GM18909 (cell line): ENCODE measurements around the gene ARHGEF16.

Source experiments
- ATAC-seq: cut with Tn5 transposase; IDR thresholded peaks from one replicate; pipeline ENCODE4 v1.9.1; 2021; ENCODE audit warnings: mild to moderate bottlenecking; ENCODE audit not compliant: unreplicated experiment, poor library complexity

ARHGEF16 gene

DNA sequence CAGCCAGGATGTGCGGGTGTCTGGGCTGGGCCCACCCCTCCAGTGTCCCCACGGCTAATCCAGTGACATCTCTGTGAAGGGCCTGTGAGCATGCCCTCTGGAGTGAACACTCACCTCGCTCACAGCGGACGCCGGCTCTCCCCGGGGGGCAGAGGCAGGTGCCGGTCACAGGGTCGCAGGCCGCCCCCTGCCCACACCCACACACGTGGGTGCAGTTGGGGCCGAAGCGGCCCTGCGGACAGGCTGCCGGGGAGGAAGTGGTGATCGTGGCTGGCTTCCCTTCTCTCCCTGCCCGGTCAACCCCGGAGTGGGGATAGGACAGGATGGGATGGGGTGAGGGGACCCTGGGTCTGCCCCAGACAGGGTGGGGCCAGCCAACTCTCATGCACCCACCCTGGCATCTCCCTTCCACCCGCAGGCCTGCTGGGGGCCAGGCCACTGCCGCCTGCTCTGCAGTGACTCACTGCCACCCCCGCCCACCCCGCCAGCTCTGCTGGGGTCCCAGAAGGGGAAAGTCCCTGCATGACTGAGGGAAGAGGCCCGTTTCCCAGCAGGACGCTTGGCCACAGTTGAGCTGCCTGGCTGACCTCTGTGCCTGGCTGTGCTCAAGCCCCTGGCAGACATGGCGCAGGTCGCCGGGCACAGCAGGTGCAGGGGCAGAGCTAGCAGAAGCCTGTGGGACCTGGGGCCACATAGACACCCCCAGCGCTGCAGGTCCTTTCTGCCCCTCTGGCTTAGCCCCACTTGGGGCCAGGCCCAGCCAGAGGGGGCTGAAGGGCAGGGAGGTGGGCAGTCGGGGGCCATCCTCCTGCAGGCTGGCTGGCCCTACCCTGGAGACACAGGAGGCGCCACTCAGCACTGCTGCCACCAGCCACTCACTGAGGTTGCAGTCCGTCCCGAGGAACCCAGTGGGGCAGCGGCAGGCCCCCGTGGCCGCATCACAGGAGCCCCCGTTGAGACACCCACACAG, 41.6 kb downstream of the ARHGEF16 start:
- no peak for ATAC-seq

DNA sequence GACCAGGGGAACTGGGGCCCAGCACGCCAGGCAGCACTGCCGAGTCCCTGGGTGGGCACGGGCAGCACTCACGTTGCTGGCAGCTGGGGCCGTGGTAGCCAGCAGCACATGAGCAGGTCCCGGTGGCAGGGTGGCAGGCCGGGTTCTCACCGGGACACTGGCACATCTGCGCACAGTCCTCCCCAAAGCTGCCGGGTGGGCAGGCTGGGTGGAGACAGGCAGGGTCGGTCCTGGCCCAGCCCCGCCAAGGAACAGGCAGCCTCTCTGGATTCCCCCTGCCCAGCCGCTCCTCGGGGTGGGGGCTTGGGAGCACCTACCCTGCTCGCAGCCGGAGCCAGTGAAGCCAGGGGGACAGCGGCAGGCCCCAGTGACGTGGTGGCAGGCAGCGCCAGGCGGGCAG, 42.5 kb downstream of the ARHGEF16 start:
- ATAC-seq: no peak

DNA sequence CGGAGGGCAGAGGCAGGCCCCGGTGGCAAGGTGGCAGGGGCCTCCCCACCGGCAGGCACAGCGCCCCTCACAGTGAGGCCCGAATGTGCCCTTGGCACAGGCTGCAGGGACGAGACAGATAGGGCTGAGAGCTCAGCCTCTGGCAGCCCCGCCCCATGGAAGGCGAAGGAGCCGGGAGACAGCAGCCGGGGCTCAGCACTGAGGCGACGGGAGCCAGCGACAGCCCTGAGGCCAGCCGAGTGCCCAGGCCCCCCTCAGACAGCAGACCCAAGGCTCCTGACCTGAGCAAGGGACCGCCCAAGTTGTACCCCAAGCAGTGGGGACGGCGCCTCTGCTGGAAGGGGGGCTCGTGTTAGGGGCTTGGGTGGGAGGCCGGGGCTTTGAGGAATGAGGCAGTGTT, 43.1 kb downstream of the ARHGEF16 start:
- no peak for ATAC-seq

DNA sequence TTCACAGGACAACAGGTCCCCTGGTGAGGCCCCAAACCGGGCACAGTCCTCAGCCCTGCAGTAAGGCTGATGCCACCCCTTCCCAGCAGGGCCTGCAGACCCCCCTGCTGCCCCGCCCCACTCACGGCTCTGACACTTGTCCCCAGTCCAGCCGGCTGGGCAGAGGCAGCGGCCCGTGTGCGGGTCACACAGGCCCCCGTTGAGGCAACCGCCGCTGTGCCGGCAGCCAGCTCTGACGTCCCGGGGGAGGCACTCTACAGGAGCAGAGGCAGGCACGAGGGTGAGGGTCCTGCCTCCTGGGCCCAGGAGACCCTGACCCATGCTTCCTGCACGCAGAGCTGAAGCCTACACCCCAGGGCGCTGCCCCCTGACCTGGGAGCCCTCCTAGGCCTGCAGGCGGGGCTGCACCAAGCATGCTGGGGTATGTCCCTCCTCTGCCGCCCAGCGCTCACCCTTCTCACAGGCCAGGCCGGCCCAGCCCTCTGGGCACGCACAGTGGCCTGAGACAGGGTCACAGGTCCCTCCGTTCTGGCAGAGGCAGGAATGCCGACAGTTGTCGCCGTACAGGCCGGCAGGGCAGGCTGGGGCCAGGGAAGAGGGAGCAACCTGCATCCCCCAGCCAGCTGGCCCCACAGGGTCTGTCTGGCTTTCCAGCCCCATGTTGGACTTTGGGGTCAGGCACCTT, 43.9 kb downstream of the ARHGEF16 start:
- ATAC-seq: no peak

DNA sequence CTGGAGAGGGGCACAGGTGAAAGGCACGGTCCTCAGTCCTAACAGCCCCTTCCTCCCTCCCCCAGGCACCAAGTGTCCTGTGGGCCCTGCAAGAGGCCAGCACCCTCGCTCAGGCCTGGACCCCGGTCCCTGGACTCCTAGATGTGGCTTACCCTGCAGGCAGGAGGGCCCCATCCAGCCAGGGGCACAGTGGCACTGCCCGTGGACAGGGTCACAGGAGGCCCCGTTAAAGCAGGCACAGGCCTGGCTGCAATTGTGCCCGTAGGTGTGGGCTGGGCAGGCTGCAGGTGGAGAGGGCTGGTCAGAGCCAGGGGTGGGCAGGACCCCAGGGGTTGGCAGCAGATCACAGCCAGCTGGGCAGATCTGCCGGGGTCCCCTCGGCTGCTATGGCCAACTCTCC, 44.5 kb downstream of the ARHGEF16 start:
- ATAC-seq: no peak

DNA sequence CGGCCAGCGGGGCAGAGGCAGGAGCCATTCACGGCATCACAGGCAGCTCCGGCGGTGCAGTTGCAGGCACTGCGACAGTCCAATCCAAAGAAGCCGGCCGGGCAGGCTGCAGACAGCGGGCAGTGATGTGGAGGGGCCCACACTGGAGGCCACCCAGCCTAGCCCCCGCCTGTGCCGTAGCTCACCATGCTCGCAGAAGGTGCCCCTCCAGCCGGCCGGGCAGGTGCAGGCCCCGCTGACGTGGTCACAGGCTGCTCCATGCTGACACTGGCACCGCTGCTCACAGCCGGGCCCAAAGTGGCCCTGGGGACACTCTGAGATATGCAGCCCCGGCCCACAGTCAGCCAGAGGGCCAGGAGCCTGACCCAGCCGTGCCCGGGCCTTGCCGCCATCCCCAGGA, 45.1 kb downstream of the ARHGEF16 start:
- ATAC-seq: no peak

DNA sequence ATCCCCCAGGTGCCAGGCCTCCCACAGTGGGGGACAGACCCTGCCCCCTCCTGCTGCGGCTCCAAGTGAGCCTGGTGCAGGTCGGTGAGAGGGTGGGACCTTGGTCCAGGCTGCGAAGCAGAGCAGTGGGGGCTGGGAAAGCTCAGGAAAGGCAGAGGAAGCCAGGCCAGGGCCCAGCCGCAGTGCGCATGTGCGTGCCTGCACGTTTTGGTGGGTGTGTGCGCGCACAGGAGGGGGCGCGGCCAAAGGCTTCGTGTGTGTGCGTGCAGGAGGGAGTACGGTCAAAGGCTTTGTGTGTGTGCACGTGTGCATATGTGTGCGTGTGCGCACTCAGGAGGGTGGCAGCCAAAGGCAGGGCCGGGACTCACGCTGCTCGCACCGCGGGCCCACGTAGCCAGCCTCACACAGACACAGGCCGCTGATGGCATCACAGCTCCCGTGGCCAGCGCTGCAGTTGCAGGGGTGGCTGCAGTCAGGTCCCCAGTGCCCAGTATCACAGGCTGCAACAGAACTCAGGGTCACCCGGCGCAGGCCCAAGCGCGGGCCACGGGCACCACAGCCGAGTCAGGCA, 45.9 kb downstream of the ARHGEF16 start:
- no peak for ATAC-seq

DNA sequence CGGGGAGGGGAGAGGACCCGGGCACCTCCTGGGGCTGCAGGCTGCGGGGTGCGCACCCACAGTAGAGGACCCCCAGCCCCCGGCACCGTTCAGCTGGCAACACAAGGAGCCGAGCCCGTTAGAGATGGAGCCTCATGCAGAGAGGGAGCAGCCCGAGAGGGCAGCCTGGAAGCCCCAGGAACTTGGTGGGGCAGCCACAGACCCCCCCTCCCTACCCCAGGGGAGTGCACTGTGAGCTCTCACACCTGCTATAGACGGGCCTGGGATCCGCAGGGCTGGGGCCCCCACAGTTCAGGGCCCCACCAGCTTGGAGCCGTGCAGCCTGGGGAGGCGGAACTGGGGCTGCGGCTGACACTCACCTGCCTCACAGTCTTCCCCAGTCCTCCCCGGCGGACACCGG, 47.0 kb downstream of the ARHGEF16 start:
- ATAC-seq: no peak

DNA sequence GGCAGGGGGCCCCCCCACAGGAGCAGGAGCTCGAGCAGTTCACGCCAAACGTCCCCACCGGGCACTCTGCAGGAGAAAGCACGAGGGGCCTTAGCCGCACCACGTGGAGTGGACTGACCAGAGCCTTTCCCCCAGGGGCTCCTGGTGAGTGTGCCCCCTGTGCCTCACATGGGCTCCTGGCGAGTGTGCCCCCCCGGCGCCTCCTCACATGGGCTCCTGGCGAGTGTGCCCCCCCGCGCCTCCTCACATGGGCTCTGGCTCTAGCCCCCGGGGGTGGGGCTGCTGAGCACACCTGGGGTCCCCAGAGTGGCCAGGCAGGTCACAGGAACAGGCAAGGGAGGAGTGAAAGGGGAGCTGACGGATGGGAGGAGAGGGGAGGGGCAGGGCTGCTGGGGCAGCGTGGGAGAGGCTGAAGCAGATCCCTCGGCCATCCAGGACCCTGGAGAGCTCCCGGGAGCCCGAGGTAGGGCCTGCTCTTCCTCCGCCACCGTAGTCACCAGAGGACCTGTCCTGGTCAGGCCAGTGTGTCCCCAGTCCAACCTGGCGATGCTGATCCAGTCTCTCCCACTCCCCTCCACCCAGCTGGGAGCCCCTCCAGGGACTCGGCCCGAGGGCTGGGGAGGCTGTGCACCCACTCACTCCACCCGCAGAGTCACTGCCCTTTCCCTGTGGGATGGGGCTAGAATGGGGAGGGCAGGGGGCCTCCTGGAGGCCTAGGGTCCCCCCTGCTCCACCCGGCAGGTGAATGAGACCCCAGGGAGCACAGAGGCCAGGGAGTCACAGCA, 47.6 kb downstream of the ARHGEF16 start:
- no peak for ATAC-seq

DNA sequence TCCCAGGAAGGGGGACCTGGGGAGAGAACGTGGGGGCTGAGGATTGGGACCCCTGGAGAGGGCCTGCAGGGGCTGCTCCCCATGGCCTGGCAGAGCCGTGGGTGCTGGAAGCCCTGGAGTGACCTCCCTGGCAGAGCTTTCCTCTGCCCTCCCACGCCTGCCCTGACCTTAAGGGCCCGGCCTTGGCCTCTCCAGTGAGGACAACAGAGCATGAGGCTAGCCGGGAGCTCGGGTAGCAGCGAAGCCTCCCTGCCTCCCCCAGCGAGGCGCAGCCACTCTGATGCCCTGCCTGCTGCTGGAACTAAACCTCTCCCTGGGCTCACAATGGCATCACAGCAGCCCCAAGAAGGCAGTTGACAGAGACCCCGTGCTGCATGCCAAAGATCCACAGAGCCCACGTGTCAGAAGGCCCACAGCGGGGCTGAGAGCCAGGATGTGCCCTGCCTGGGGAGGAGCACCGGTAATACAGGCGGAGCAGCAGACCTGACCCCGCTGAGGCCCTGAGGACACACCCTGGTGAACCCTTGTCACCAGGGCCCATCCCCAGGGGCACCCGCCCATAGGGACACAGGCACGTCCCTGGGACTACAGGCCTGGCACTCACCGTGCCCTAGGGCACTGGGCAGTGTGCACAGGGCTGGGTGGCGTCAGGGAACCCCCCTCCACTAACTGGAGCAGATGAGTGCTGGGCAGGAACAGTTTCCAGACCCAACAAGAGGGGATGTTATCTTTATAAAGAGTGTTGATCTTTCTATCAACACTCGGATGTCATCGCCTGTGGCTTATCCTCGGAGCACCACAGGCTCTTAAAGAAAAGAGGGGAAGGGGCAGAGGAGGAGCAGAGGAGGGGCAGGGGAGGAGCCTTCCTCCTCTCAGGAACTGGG, 48.4 kb downstream of the ARHGEF16 start:
- ATAC-seq: no peak

DNA sequence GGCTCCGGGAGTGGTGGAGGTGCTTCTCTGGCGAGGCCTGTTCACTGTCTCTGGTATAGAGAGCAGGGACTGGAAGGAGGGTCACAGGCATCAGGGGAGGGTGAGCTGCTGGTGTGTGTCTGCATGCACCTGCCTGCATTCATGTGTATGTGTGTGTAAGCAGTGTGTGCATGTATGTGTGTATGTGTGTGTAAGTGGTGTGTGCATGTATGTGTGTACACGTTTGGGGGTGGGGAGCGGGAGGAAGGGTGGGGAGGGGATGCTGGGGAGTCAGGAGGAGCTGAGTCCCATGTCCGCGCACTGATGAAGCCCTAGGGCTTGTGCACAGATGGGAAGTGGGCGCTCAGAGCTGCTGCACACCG, 49.0 kb downstream of the ARHGEF16 start:
- ATAC-seq: no peak

DNA sequence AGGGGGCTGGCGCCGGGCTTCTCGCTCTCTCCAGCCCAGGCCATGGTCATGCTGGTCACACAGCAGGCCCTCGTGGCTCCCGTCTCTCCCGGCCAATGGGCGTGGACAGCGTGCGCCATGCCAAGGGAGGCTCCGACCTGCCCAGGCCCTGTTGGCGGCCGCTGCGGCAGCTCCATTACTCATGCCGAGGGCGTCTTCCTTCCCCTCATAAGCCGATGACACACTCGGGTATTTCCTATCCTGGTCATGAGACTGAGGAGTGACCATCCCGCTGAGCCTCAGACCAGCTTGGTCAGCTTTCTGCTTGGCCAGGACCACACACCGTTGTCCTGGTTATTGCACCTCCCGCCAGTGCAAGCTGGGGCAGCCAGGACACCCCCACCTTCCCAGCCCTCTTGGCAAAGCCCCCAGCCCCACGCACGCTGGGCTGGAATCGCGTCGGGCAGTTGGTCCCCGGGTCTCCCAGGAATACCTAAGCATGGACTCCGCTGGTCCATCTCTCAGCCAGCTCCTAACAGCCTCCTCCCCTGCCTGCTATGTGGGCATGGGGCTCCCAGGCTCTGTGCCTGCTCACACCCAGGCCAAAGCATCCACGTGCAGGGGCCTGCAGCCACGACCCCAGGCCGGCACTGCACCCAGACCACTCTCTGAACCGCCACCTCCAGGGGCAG, 49.8 kb downstream of the ARHGEF16 start:
- no peak for ATAC-seq

DNA sequence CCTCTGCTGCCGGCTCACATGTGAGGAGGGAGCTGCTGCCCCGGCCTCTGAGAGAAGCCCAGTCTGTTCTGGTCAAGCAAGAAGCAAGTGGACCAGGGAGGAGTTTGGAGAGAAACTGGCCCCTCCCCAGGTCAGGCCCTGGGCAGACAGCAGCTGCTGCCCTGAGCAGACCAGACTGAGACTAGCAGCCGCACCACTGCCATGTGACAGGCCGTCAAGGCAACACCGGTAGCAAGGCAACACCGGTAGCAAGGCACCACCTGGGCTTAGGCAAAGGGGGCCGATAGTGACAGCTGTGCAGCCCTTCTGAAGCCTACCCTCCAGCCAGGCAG, 50.3 kb downstream of the ARHGEF16 start:
- no peak for ATAC-seq

DNA sequence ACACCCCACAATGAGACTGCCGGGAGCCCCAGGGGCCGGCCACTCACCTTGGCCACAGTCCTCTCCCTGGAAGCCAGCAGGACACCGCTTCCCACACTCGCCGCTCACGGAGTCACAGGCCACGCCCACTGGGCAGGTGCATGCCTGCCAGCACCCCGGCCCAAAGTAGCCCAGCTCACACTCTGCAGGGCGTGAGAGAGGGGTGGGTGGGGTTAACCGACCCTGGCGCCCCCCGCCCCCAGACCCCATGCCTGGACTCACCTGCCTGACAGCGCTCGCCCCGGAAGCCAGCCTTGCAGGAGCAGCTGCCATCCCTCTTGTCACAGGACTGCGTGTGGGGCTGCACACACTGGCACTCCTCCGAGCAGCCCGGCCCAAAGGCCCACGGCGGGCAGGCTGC, 50.7 kb downstream of the ARHGEF16 start:
- ATAC-seq: no peak

DNA sequence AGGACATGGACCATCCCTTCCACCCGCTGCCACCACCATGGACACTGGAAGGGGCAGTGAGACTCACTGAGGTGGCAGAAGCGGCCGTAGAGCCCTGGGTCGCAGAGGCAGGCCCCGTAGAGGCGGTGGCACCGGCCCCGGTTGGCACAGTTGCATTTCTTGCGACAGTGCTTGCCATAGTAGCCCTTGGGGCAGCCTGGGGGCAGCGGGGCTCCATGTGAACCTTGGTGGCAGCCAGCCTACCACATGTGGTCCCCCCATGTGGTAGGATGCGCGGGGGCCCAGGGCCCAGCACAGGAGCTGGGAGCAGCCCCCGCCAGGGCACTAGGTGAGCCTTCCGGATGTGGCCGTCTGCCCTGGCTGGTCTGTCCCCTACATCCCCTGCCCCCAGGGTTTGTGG, 51.6 kb downstream of the ARHGEF16 start:
- ATAC-seq: no peak

DNA sequence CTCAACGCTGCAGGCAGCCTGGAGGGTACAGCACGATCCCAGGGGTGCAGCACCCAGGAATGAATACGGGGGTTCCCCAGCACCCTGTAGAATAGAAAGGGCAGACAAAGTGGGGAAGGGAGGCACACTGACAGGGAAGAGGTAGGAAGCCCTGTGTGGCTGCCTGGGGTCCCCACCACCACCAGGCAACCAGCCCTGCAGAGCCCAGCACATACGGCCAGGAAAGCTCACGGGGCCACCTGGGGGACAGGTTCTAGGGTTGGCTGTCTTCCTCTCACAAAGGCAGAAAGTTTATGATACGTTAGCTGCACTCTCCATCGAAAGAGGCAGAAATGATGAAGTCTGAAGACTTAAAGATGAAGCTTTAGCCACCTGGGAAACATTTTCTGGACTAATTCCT, 52.5 kb downstream of the ARHGEF16 start:
- no peak for ATAC-seq

DNA sequence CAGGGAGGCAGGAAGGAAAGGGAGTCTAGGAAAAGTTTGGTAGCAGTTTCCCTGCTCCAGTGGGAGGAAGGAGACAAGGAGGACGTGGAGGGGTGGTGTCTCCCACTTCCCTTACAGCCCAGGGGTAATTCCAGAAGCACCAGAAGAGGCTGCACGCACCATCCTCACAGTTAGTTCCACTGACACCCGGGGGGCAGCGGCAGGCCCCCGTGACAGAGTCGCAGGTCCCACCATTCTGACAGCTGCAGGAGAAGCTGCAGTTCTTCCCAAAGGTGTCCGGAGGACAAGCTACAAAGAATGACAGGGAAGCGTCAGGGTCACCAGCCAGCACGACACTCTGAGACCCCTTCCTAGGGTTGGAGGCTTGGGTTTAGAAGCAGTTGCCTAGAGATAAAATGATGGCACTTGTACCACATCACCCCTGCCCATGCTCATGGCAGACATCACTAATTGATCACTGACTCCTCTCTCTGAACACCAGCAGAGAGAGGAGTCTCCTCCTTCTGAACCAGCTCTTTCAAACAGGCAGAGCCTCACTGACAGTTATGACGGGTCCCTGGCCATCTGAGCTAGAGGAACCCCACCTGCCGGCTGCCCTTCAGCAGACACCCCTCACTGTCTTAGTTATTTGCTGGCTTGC, 53.3 kb downstream of the ARHGEF16 start:
- ATAC-seq: no peak

DNA sequence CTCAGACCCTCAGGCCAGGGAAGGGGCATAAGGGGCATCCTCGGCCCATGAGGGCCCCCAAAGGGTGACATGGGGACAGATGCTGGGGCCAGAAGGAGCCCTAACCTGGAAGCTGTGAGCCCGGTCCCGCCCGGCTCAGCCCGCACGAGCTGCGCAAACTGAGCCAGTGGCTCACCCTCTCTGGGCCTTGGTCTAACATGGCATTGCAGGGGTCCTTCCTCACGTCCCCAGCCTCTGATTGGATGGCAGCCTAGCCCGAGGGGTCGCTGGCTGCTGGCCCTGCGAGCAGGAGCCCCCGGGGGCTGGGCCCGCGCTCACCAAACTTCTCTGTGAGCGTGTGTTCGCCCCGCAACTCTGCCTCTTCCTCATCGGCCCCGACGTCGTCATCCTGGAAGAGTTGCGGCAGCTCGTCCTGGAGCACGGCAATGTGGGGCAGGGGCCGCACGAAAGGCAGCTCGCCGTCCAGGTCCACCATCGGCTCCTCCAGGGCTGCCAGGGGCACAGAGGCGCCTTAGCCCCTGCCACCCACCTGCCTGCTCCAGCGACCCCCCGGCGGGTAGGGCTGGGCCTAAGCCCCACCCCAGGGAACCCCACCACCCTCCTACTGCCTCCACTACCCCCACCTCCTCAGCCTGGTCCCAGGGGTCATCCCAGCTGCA, 54.4 kb downstream of the ARHGEF16 start:
- no peak for ATAC-seq
